Ascending aorta (tissue), 2 donors: Measurements from ENCODE around the gene PLA2G4A. TPM values are rescaled to one million over a fixed set of nuclear protein-coding genes. Genes with fewer than 3 reads are reported as not detected.

Source experiments
- DNase-seq, 2 donors: peaks; one replicate each; pipeline ENCODE4 v3.0.0-alpha.2; 2019; ENCODE audit warnings: low spot score in 2 of 2
- H3K27ac ChIP-seq, 2 donors: fragments of 200-600 bp; sonication (generic); one replicate each; pipeline ENCODE4 v1.5.1; 2016 to 2017; ENCODE audit warnings: mild to moderate bottlenecking in 1 of 2
- H3K27me3 ChIP-seq: fragments of 200-600 bp; sonication (generic); one replicate; pipeline ENCODE4 v1.5.1; 2017
- H3K36me3 ChIP-seq, 2 donors: fragments of 200-600 bp; sonication (generic); one replicate each; pipeline ENCODE4 v1.5.1; 2016
- H3K4me1 ChIP-seq, 2 donors: fragments of 200-600 bp; sonication (generic); one replicate each; pipeline ENCODE4 v1.5.1; 2016 to 2017; ENCODE audit warnings: mild to moderate bottlenecking in 1 of 2
- H3K4me3 ChIP-seq, 2 donors: fragments of 200-600 bp; sonication (generic); one replicate each; pipeline ENCODE4 v1.5.1; 2016 to 2017; ENCODE audit warnings: mild to moderate bottlenecking in 1 of 2
- H3K9me3 ChIP-seq, 2 donors: fragments of 200-600 bp; sonication (generic); one replicate each; pipeline ENCODE4 v1.5.1; 2016
- CTCF ChIP-seq, 3 experiments: fragments of 200-600 bp in 2 of 3; fragments of 450-650 bp in 1 of 3; sonication (generic) in 2 of 3; IDR thresholded peaks; one replicate each; pipeline ENCODE4 v1.5.1; 2016 to 2019; ENCODE audit warnings: antibody characterized with exemption in 3 of 3, mild to moderate bottlenecking in 1 of 3, moderate library complexity in 1 of 3
- intact Hi-C: fragments of 100-400 bp; cut with DNase I; formaldehyde crosslinking; loops from one replicate; pipeline ENCODE4 v1.15.1; 2023
- total RNA-seq: library from RNA; depleted of rRNA; stranded (reverse); fragments of >200 nt; gene quantifications from one replicate; pipeline ENCODE4 v1.1.0, GENCODE V29; 2016

The PLA2G4A gene
- total RNA-seq, 1 donor from 2014 or later: 0.75 TPM

GRCh38 chr1:186848509-186849130 is 19.9 kb downstream of the PLA2G4A start:
- no peak for TF ChIP-seq CTCF (IDR thresholded peaks at IDR 0.05)
- no peak overlapping the region for H3K4me3 ChIP-seq
- H3K4me1 ChIP-seq: no peaks in the 10 kb centered on the region
- no peaks in the 10 kb centered on the region for H3K36me3 ChIP-seq
- intact Hi-C loops: no loop called here
- no peak for DNase-seq
- H3K27ac ChIP-seq: no peak overlapping the region
- H3K27me3 ChIP-seq: no peaks in the 10 kb centered on the region
- H3K9me3 ChIP-seq: no peaks in the 10 kb centered on the region

- TF ChIP-seq CTCF (IDR thresholded peaks at IDR 0.05): no peak
- Histone ChIP-seq H3K36me3 (no peaks in the 10 kb centered on the region), H3K4me1 (no peaks in the 10 kb centered on the region), H3K27me3 (no peaks in the 10 kb centered on the region), H3K27ac (no peak overlapping the region), H3K9me3 (no peaks in the 10 kb centered on the region), H3K4me3 (no peak overlapping the region)
- DNase-seq: no peak
- intact Hi-C loops: no loop called here
These were observed 20.5 kb downstream of the PLA2G4A start for GRCh38 chr1:186849271-186849671.

- no peak overlapping the region for H3K4me3 ChIP-seq
- intact Hi-C loops: no loop called here
- H3K27ac ChIP-seq: no peak overlapping the region
- H3K9me3 ChIP-seq: no peaks in the 10 kb centered on the region
- H3K36me3 ChIP-seq: no peaks in the 10 kb centered on the region
- no peak for DNase-seq
- no peaks in the 10 kb centered on the region for H3K27me3 ChIP-seq
- TF ChIP-seq CTCF (IDR thresholded peaks at IDR 0.05): no peak
- no peaks in the 10 kb centered on the region for H3K4me1 ChIP-seq
These were observed 21.1 kb downstream of the PLA2G4A start for GRCh38 chr1:186849826-186850225.

- no peaks in the 10 kb centered on the region for H3K27me3 ChIP-seq
- H3K9me3 ChIP-seq: no peaks in the 10 kb centered on the region
- H3K36me3 ChIP-seq: no peaks in the 10 kb centered on the region
- no peaks in the 10 kb centered on the region for H3K4me1 ChIP-seq
- no peak for TF ChIP-seq CTCF (IDR thresholded peaks at IDR 0.05)
- no peak for DNase-seq
- H3K27ac ChIP-seq: no peak overlapping the region
- H3K4me3 ChIP-seq: no peak overlapping the region
- intact Hi-C loops: no loop called here
These were observed 25.4 kb downstream of the PLA2G4A start for GRCh38 chr1:186854102-186854501.

- no peaks in the 10 kb centered on the region for H3K27me3 ChIP-seq
- H3K36me3 ChIP-seq: no peaks in the 10 kb centered on the region
- no peak overlapping the region for H3K27ac ChIP-seq
- H3K4me1 ChIP-seq: no peaks in the 10 kb centered on the region
- no peak for TF ChIP-seq CTCF (IDR thresholded peaks at IDR 0.05)
- no peak for DNase-seq
- intact Hi-C loops: no loop called here
- H3K4me3 ChIP-seq: no peak overlapping the region
- H3K9me3 ChIP-seq: no peaks in the 10 kb centered on the region
These were observed 30.2 kb downstream of the PLA2G4A start for GRCh38 chr1:186858923-186859322.

- no peaks in the 10 kb centered on the region for H3K27me3 ChIP-seq
- H3K4me1 ChIP-seq: no peaks in the 10 kb centered on the region
These were observed 31.2 kb downstream of the PLA2G4A start for GRCh38 chr1:186859995-186860394.

More at GRCh38 chr1:186859995-186860394, 31.2 kb downstream of the PLA2G4A start:
- TF ChIP-seq CTCF (IDR thresholded peaks at IDR 0.05): no peak
- intact Hi-C loops: no loop called here
- Histone ChIP-seq H3K4me3 (no peak overlapping the region), H3K36me3 (no peaks in the 10 kb centered on the region), H3K9me3 (no peaks in the 10 kb centered on the region), H3K27ac (no peak overlapping the region)
- no peak for DNase-seq
